Gastrocnemius medialis (tissue), 4 donors: Measurements from ENCODE around the gene CYP2F1.

ENCODE experiments used
- CTCF ChIP-seq, 5 experiments: fragments of 450-650 bp in 3 of 5; fragments of 200-600 bp in 2 of 5; sonication (generic) in 2 of 5; IDR thresholded peaks in 4 of 5; conservative IDR thresholded peaks in 1 of 5; 1 replicate in 4 of 5; 2 replicates in 1 of 5; pipeline ENCODE4 v1.5.1; 2016 to 2019; ENCODE audit warnings: antibody characterized with exemption in 5 of 5, mild to moderate bottlenecking in 3 of 5, moderate library complexity in 3 of 5
- POLR2A ChIP-seq, 2 donors: fragments of 450-650 bp; IDR thresholded peaks; one replicate each; pipeline ENCODE4 v1.6.1; 2017; ENCODE audit warnings: antibody characterized with exemption in 2 of 2, mild to moderate bottlenecking in 2 of 2, moderate library complexity in 2 of 2

GRCh38 chr19:41166944-41167804 lies 52.9 kb downstream of the CYP2F1 start:
- TF ChIP-seq CTCF (IDR thresholded peaks at IDR 0.05 in 4 of 5, conservative IDR thresholded peaks at IDR 0.05 in 1 of 5) (no peak), POLR2A (IDR thresholded peaks at IDR 0.05) (no peak)
